Measurements from ENCODE around the gene SCRN2.

Gene SCRN2

DNA sequence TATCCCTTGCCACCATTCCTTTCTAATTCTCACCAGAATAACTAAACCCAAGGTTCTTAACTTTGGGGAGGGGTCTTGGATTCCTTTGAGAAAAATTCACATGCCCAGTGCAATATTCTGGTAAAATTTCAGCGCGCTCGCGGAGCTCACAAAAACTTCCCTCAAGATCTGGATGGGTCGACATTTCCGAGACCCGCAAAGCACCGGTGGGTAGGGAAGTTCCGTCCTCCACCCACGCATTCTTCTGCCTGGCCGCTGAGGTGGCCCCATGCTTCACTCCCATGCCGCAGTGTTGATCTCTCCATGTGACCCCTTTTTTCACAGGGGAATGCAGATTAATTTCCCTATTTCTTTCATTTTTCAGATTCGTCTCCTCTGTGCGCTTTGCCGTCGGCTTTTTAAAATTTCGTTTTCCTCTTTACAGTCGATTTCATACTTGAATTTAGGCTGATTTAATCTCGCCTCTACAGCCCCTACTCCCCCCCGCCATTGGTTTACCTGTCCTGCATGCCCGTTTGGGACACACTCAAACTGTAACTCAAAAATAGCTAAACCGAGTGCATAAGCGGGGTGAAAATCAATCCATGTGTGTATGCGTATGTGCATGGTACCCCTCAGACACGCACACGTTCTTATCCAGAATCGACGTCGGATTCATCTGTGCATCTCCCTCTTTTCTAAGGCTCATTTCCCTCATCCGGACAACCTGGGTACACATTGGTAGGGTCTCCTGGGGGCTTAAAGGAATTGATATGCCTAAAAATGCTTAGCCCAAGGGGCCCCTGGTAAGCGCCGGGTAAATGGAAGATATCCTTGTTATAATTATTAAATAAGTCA lies 11.3 kb upstream of the SCRN2 start:
- Histone ChIP-seq H3K4me3 (ENCODE audit: low read depth, low read length) (peak overlapping the region; percentile 34; the same call in 1 of the 2 replicates), H3K27ac (ENCODE audit: low read depth, low read length) (no peak overlapping the region), H3K4me1 (ENCODE audit: control insufficient read depth, insufficient read depth, low read length, unreplicated experiment) (peaks cover 10% of the 10 kb centered on the region), H3K27me3 (ENCODE audit: insufficient read depth, low read length) (peaks cover 96% of the 10 kb centered on the region), H3K36me3 (ENCODE audit: insufficient read depth, low read length) (no peaks in the 10 kb centered on the region), H2AFZ (ENCODE audit: low read length, unreplicated experiment) (no peak overlapping the region), H3K79me2 (ENCODE audit: control insufficient read depth, insufficient read depth, low read length, unreplicated experiment) (no peaks in the 10 kb centered on the region)

GRCh38 chr17:47851764-47852112 lies 10.7 kb upstream of the SCRN2 start:
- H2AFZ ChIP-seq (ENCODE audit: low read length, unreplicated experiment) = no peak overlapping the region
- H3K27me3 ChIP-seq (ENCODE audit: insufficient read depth, low read length) = peaks cover 99% of the 10 kb centered on the region
- H3K36me3 ChIP-seq (ENCODE audit: insufficient read depth, low read length) = no peaks in the 10 kb centered on the region
- H3K4me1 ChIP-seq (ENCODE audit: control insufficient read depth, insufficient read depth, low read length, unreplicated experiment) = peaks cover 10% of the 10 kb centered on the region
- no peak overlapping the region for H3K27ac ChIP-seq (ENCODE audit: low read depth, low read length)
- H3K79me2 ChIP-seq (ENCODE audit: control insufficient read depth, insufficient read depth, low read length, unreplicated experiment) = no peaks in the 10 kb centered on the region
- peak overlapping the region; percentile 34; the same call in 1 of the 2 replicates for H3K4me3 ChIP-seq (ENCODE audit: low read depth, low read length)

- Histone ChIP-seq H3K4me3 (ENCODE audit: low read depth, low read length) (peak within 1 kb of the TSS; percentile 34; the same call in 1 of the 2 replicates), H3K36me3 (ENCODE audit: insufficient read depth, low read length) (no peaks in the 10 kb centered on the region), H3K27ac (ENCODE audit: low read depth, low read length) (no peak within 1 kb of the TSS), H2AFZ (ENCODE audit: low read length, unreplicated experiment) (no peak within 1 kb of the TSS), H3K27me3 (ENCODE audit: insufficient read depth, low read length) (peaks cover 99% of the 10 kb centered on the region), H3K4me1 (ENCODE audit: control insufficient read depth, insufficient read depth, low read length, unreplicated experiment) (peaks cover 10% of the 10 kb centered on the region), H3K79me2 (ENCODE audit: control insufficient read depth, insufficient read depth, low read length, unreplicated experiment) (no peaks in the 10 kb centered on the region)
These were observed 9.9 kb upstream of the SCRN2 start, which contains the start of gene SP6 for GRCh38 chr17:47850692-47851573. TSS of gene SP6 (minus strand) at chr17:47851163. CDS start at chr17:47848429, 2,734 bp downstream.

GRCh38 chr17:47850373-47850691 lies 9.3 kb upstream of the SCRN2 start:
- H3K4me3 ChIP-seq (ENCODE audit: low read depth, low read length) = no peak overlapping the region
- H3K4me1 ChIP-seq (ENCODE audit: control insufficient read depth, insufficient read depth, low read length, unreplicated experiment) = peaks cover 10% of the 10 kb centered on the region
- H3K27me3 ChIP-seq (ENCODE audit: insufficient read depth, low read length) = peaks cover 99% of the 10 kb centered on the region
- no peaks in the 10 kb centered on the region for H3K79me2 ChIP-seq (ENCODE audit: control insufficient read depth, insufficient read depth, low read length, unreplicated experiment)
- no peaks in the 10 kb centered on the region for H3K36me3 ChIP-seq (ENCODE audit: insufficient read depth, low read length)
- H3K27ac ChIP-seq (ENCODE audit: low read depth, low read length) = no peak overlapping the region
- no peak overlapping the region for H2AFZ ChIP-seq (ENCODE audit: low read length, unreplicated experiment)

- no peak overlapping the region for H3K4me3 ChIP-seq (ENCODE audit: low read depth, low read length)
- no peak overlapping the region for H2AFZ ChIP-seq (ENCODE audit: low read length, unreplicated experiment)
- peaks cover 10% of the 10 kb centered on the region for H3K4me1 ChIP-seq (ENCODE audit: control insufficient read depth, insufficient read depth, low read length, unreplicated experiment)
- H3K36me3 ChIP-seq (ENCODE audit: insufficient read depth, low read length) = no peaks in the 10 kb centered on the region
- peaks cover 82% of the 10 kb centered on the region for H3K27me3 ChIP-seq (ENCODE audit: insufficient read depth, low read length)
- H3K27ac ChIP-seq (ENCODE audit: low read depth, low read length) = no peak overlapping the region
- no peaks in the 10 kb centered on the region for H3K79me2 ChIP-seq (ENCODE audit: control insufficient read depth, insufficient read depth, low read length, unreplicated experiment)
These were observed 7.1 kb upstream of the SCRN2 start for GRCh38 chr17:47848198-47848513.

DNA sequence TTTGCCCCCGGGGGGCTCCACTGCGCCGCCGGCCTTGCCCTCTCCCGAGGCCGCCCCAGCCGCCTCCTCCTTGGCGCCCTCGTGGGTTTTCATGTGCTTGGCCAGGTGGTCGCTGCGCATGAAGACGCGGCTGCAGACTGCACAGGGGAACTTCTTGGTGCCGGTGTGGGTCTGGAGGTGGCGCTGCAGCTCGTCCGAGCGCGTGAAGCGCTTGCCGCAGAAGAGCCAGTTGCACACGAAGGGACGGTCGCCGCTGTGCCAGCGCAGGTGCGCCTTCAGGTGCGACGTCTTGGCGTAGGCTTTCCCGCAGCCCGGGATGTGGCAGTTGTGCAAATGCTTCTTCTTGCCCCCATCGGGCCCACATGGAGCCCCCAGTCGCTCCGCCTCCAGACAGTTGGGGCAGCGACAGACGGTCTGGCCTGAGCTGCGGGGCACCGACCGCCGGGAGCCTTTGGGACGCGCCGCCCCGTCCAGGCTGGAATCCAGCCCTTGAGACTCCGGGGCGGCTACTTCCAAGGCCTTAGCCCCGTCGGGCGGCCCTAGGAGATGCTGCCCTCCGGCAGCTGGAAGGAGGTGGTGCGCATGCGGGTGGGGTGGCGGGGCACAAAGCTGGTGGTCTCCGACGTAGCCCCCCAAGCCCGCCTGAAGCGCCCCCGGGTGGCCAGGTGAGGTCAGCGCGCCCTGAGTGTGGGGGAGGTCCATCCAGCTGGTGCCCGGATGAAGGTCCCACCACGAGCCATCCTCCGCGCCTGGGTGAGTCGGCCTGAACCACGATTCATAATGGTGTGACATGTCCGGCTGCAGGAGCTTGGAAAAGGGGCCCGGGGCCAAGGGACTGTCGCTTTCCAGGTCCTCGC lies 6.5 kb upstream of the SCRN2 start:
- peaks cover 9% of the 10 kb centered on the region for H3K4me1 ChIP-seq (ENCODE audit: control insufficient read depth, insufficient read depth, low read length, unreplicated experiment)
- no peak overlapping the region for H3K27ac ChIP-seq (ENCODE audit: low read depth, low read length)
- no peak overlapping the region for H2AFZ ChIP-seq (ENCODE audit: low read length, unreplicated experiment)
- H3K4me3 ChIP-seq (ENCODE audit: low read depth, low read length) = no peak overlapping the region; the same call in 1 of the 2 replicates
- no peaks in the 10 kb centered on the region for H3K79me2 ChIP-seq (ENCODE audit: control insufficient read depth, insufficient read depth, low read length, unreplicated experiment)
- no peaks in the 10 kb centered on the region for H3K36me3 ChIP-seq (ENCODE audit: insufficient read depth, low read length)
- peaks cover 76% of the 10 kb centered on the region for H3K27me3 ChIP-seq (ENCODE audit: insufficient read depth, low read length)

GRCh38 chr17:47846716-47847340 lies 5.8 kb upstream of the SCRN2 start:
- Histone ChIP-seq H3K27me3 (ENCODE audit: insufficient read depth, low read length) (peaks cover 68% of the 10 kb centered on the region), H3K79me2 (ENCODE audit: control insufficient read depth, insufficient read depth, low read length, unreplicated experiment) (no peaks in the 10 kb centered on the region), H3K27ac (ENCODE audit: low read depth, low read length) (no peak overlapping the region), H3K4me1 (ENCODE audit: control insufficient read depth, insufficient read depth, low read length, unreplicated experiment) (peaks cover 2% of the 10 kb centered on the region), H2AFZ (ENCODE audit: low read length, unreplicated experiment) (no peak overlapping the region), H3K4me3 (ENCODE audit: low read depth, low read length) (no peak overlapping the region; the same call in 1 of the 2 replicates), H3K36me3 (ENCODE audit: insufficient read depth, low read length) (no peaks in the 10 kb centered on the region)

- Histone ChIP-seq H2AFZ (ENCODE audit: low read length, unreplicated experiment) (no peak overlapping the region), H3K27me3 (ENCODE audit: insufficient read depth, low read length) (peaks cover 58% of the 10 kb centered on the region), H3K4me3 (ENCODE audit: low read depth, low read length) (no peak overlapping the region), H3K36me3 (ENCODE audit: insufficient read depth, low read length) (no peaks in the 10 kb centered on the region), H3K79me2 (ENCODE audit: control insufficient read depth, insufficient read depth, low read length, unreplicated experiment) (no peaks in the 10 kb centered on the region), H3K4me1 (ENCODE audit: control insufficient read depth, insufficient read depth, low read length, unreplicated experiment) (peaks cover 5% of the 10 kb centered on the region), H3K27ac (ENCODE audit: low read depth, low read length) (no peak overlapping the region)
These were observed 4.6 kb upstream of the SCRN2 start for GRCh38 chr17:47845716-47846075.

GRCh38 chr17:47844814-47845715 lies 4.0 kb upstream of the SCRN2 start:
- Histone ChIP-seq H3K4me1 (ENCODE audit: control insufficient read depth, insufficient read depth, low read length, unreplicated experiment) (peaks cover 5% of the 10 kb centered on the region), H3K27ac (ENCODE audit: low read depth, low read length) (no peak overlapping the region)

More at GRCh38 chr17:47844814-47845715, 4.0 kb upstream of the SCRN2 start:
- peaks cover 52% of the 10 kb centered on the region for H3K27me3 ChIP-seq (ENCODE audit: insufficient read depth, low read length)
- no peaks in the 10 kb centered on the region for H3K36me3 ChIP-seq (ENCODE audit: insufficient read depth, low read length)
- no peak overlapping the region for H2AFZ ChIP-seq (ENCODE audit: low read length, unreplicated experiment)
- H3K4me3 ChIP-seq (ENCODE audit: low read depth, low read length) = no peak overlapping the region
- no peaks in the 10 kb centered on the region for H3K79me2 ChIP-seq (ENCODE audit: control insufficient read depth, insufficient read depth, low read length, unreplicated experiment)

Data from ACC112 (cell line).